OCI-LY3 (cell line): ENCODE data around the gene CACNA2D1.

Experiments used
- H2AFZ ChIP-seq: fragments of 200-600, 300-600 bp; shearing (Covaris generic); 2 replicates; pipeline ENCODE4 v1.6.0; 2014; ENCODE audit warnings: antibody characterized with exemption, low read depth, low read length
- H3K27ac ChIP-seq: fragments of 200-600, 300-600 bp; sonication (generic); 2 replicates; pipeline ENCODE4 v1.5.1; 2014; ENCODE audit warnings: mild to moderate bottlenecking, low read length, moderate library complexity, mixed read lengths
- H3K27me3 ChIP-seq: fragments of 200-600, 300-600 bp; sonication (generic); 2 replicates; pipeline ENCODE4 v1.6.1; 2014; ENCODE audit warnings: low read depth, low read length, mixed read lengths
- H3K36me3 ChIP-seq: fragments of 200-600, 300-600 bp; sonication (generic); replicated peaks from 2 replicates; pipeline ENCODE3; 2014; ENCODE audit warnings: low read depth, low read length, mixed read lengths
- H3K4me1 ChIP-seq: fragments of 300-600, 200-600 bp; sonication (generic); 2 replicates; pipeline ENCODE4 v1.6.1; 2014; ENCODE audit warnings: low read length, mixed read lengths
- H3K4me2 ChIP-seq: fragments of 200-600, 300-600 bp; sonication (generic); 2 replicates; pipeline ENCODE4 v1.6.1; 2014; ENCODE audit warnings: low read length, mixed read lengths
- H3K4me3 ChIP-seq: fragments of 300-600, 200-600 bp; sonication (generic); 2 replicates; pipeline ENCODE4 v1.5.1; 2014; ENCODE audit warnings: antibody characterized with exemption, mild to moderate bottlenecking, low read length, moderate library complexity
- H3K79me2 ChIP-seq: fragments of 300-600, 200-600 bp; shearing (Covaris generic); 2 replicates; pipeline ENCODE4 v1.6.1; 2014; ENCODE audit warnings: mild to moderate bottlenecking, low read length, mixed read lengths
- H3K9ac ChIP-seq: fragments of 300-600, 200-600 bp; shearing (Covaris generic); 2 replicates; pipeline ENCODE4 v1.6.0; 2014; ENCODE audit warnings: mild to moderate bottlenecking, low read length, moderate library complexity
- H3K9me3 ChIP-seq: fragments of 200-600, 300-600 bp; shearing (Covaris generic); 2 replicates; pipeline ENCODE4 v1.6.1; 2014; ENCODE audit warnings: low read length, mixed read lengths; ENCODE audit not compliant: insufficient read depth
- H4K20me1 ChIP-seq: fragments of 200-600, 300-600 bp; sonication (generic); 2 replicates; pipeline ENCODE4 v1.6.1; 2016; ENCODE audit warnings: low read length, mixed read lengths; ENCODE audit not compliant: insufficient read depth
- EZH2phosphoT487 ChIP-seq: fragments of 200-600 bp; shearing (Covaris generic); IDR thresholded peaks from 2 replicates; pipeline ENCODE4 v1.6.1; 2018; ENCODE audit warnings: antibody characterized with exemption, mixed run types, low read depth
- TF ChIP-seq, protein P1 (sequence below): fragments of 200-600, 300-600 bp; sonication (generic); IDR thresholded peaks from 2 replicates; pipeline ENCODE4 v1.5.1; 2014; ENCODE audit warnings: antibody characterized with exemption, low read length, low read depth

Gene CACNA2D1

DNA sequence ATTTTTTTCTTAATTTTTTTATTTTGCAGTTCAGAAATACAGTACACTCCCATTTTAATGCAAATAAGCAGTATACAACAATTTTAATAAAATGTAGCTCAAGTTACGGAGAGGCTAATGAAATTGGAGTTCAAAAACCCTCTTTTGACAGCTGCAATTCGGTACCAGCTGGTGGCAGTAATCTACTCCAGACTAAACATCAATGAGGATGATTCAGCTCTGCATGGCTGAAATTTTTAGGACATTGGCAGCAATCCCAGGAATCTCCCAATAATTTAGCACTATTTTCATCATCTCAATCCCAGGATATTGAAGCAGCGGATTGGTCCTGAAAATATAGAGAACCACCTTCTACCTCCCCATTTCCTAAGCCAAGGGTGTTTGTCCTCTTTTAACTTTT, 278.8 kb downstream of the CACNA2D1 start:
- TF ChIP-seq, protein P1, sequence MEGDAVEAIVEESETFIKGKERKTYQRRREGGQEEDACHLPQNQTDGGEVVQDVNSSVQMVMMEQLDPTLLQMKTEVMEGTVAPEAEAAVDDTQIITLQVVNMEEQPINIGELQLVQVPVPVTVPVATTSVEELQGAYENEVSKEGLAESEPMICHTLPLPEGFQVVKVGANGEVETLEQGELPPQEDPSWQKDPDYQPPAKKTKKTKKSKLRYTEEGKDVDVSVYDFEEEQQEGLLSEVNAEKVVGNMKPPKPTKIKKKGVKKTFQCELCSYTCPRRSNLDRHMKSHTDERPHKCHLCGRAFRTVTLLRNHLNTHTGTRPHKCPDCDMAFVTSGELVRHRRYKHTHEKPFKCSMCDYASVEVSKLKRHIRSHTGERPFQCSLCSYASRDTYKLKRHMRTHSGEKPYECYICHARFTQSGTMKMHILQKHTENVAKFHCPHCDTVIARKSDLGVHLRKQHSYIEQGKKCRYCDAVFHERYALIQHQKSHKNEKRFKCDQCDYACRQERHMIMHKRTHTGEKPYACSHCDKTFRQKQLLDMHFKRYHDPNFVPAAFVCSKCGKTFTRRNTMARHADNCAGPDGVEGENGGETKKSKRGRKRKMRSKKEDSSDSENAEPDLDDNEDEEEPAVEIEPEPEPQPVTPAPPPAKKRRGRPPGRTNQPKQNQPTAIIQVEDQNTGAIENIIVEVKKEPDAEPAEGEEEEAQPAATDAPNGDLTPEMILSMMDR, result peak; percentile 46
- no peak for TF ChIP-seq EZH2phosphoT487
- H3K4me3 ChIP-seq, result no peak overlapping the region
- H3K27ac ChIP-seq, result no peak overlapping the region

DNA sequence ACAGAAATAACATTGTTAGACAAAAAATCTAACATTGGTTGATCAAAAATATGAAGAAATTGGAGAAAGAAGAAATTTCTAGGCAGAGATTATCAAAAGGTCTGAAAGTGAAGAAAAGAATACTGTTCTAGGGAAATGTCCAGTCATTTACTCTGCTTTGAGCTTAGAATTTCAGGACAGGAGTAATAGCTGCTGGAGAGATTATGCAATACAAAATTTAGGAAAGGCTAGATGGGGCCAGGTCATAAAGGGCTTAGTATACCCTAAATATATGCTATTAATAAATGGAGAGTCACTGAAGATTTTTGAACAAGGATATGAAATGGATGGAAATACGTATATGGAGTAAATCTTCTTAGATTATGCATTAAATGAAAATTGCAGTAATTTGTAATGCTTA, 279.2 kb downstream of the CACNA2D1 start:
- Histone ChIP-seq H3K4me1 (no peaks in the 10 kb centered on the region), H3K79me2 (no peaks in the 10 kb centered on the region), H3K4me3 (no peak overlapping the region), H3K4me2 (no peak overlapping the region), H3K9me3 (no peaks in the 10 kb centered on the region), H2AFZ (no peak overlapping the region), H4K20me1 (no peaks in the 10 kb centered on the region), H3K9ac (no peak overlapping the region), H3K36me3 (no peaks in the 10 kb centered on the region), H3K27ac (no peak overlapping the region), H3K27me3 (no peaks in the 10 kb centered on the region; the same call in 1 of the 2 replicates)
- TF ChIP-seq, protein P1, result no peak
- TF ChIP-seq EZH2phosphoT487, result no peak

More for the DNA sequence above, 278.8 kb downstream of the CACNA2D1 start:
- no peaks in the 10 kb centered on the region for H3K79me2 ChIP-seq
- H3K27me3 ChIP-seq, result no peaks in the 10 kb centered on the region; the same call in 1 of the 2 replicates
- no peak overlapping the region for H3K9ac ChIP-seq
- no peak overlapping the region for H3K4me2 ChIP-seq
- no peaks in the 10 kb centered on the region for H3K4me1 ChIP-seq
- H2AFZ ChIP-seq, result no peak overlapping the region
- no peaks in the 10 kb centered on the region for H4K20me1 ChIP-seq
- H3K9me3 ChIP-seq, result no peaks in the 10 kb centered on the region
- H3K36me3 ChIP-seq, result no peaks in the 10 kb centered on the region

- no peak overlapping the region for H2AFZ ChIP-seq
- no peaks in the 10 kb centered on the region for H3K9me3 ChIP-seq
- no peak overlapping the region for H3K4me3 ChIP-seq
- H3K9ac ChIP-seq, result no peak overlapping the region
- no peaks in the 10 kb centered on the region for H3K79me2 ChIP-seq
- H3K27ac ChIP-seq, result no peak overlapping the region
- H3K36me3 ChIP-seq, result no peaks in the 10 kb centered on the region
- H3K27me3 ChIP-seq, result no peaks in the 10 kb centered on the region; the same call in 1 of the 2 replicates
- H3K4me1 ChIP-seq, result no peaks in the 10 kb centered on the region
- H4K20me1 ChIP-seq, result no peaks in the 10 kb centered on the region
- TF ChIP-seq EZH2phosphoT487, result no peak
- TF ChIP-seq, protein P1, result no peak
- H3K4me2 ChIP-seq, result no peak overlapping the region
Measured at GRCh38 chr7:82163586-82163985, 280.0 kb downstream of the CACNA2D1 start.

GRCh38 chr7:82162289-82162688, 281.3 kb downstream of the CACNA2D1 start:
- no peak overlapping the region for H2AFZ ChIP-seq
- H3K79me2 ChIP-seq, result no peaks in the 10 kb centered on the region
- TF ChIP-seq, protein P1, result no peak
- no peak for TF ChIP-seq EZH2phosphoT487
- no peak overlapping the region for H3K4me3 ChIP-seq
- no peaks in the 10 kb centered on the region for H4K20me1 ChIP-seq
- no peaks in the 10 kb centered on the region for H3K9me3 ChIP-seq
- H3K27ac ChIP-seq, result no peak overlapping the region
- H3K4me2 ChIP-seq, result no peak overlapping the region
- H3K9ac ChIP-seq, result no peak overlapping the region
- no peaks in the 10 kb centered on the region; the same call in 1 of the 2 replicates for H3K27me3 ChIP-seq
- H3K36me3 ChIP-seq, result no peaks in the 10 kb centered on the region
- no peaks in the 10 kb centered on the region for H3K4me1 ChIP-seq
